HEK293T (cell line): ENCODE data around the gene CNP.

ENCODE experiments used
- CTCF ChIA-PET: fragments of 350-600 bp; formaldehyde crosslinking; extraction: SDS; loops from one replicate; lab custom pipeline; 2021; ENCODE audit warnings: antibody characterized with exemption, inconsistent platforms; lab: Yijun Ruan, JAX
- POLR2A ChIA-PET: fragments of 350-600 bp; formaldehyde crosslinking; extraction: SDS; loops from one replicate; lab custom pipeline; 2020; ENCODE audit warnings: antibody characterized with exemption, inconsistent platforms; lab: Yijun Ruan, JAX
- DNase-seq: peaks from one replicate; pipeline ENCODE4 v3.0.0; 2012; ENCODE audit warnings: mixed read lengths; ENCODE audit errors: extremely low spot score
- ARNT ChIP-seq: fragments of 450-650 bp; IDR thresholded peaks from 2 replicates; pipeline ENCODE4 v1.6.1; 2017; ENCODE audit warnings: mild to moderate bottlenecking
- BHLHE40 ChIP-seq: fragments of 450-650 bp; IDR thresholded peaks from 2 replicates; pipeline ENCODE4 v1.6.1; 2016; ENCODE audit warnings: mild to moderate bottlenecking, moderate library complexity, borderline replicate concordance
- CTBP1 ChIP-seq: fragments of 450-650 bp; IDR thresholded peaks from 2 replicates; pipeline ENCODE4 v1.6.1; 2016; ENCODE audit warnings: borderline replicate concordance
- ELF4 ChIP-seq: fragments of 450-650 bp; IDR thresholded peaks from 2 replicates; pipeline ENCODE4 v1.6.1; 2017; ENCODE audit warnings: antibody characterized with exemption
- FOXA1 ChIP-seq: fragments of 450-650 bp; IDR thresholded peaks from 2 replicates; pipeline ENCODE4 v1.6.1; 2016; ENCODE audit warnings: mild to moderate bottlenecking
- FOXK2 ChIP-seq: fragments of 450-650 bp; IDR thresholded peaks from 2 replicates; pipeline ENCODE4 v1.6.1; 2016; ENCODE audit warnings: mild to moderate bottlenecking
- FOXM1 ChIP-seq: fragments of 450-650 bp; IDR thresholded peaks from 2 replicates; pipeline ENCODE4 v1.6.1; 2017; ENCODE audit warnings: mild to moderate bottlenecking, borderline replicate concordance
- HDGF ChIP-seq: fragments of 450-650 bp; IDR thresholded peaks from 2 replicates; pipeline ENCODE4 v1.6.1; 2017; ENCODE audit warnings: antibody characterized with exemption, borderline replicate concordance
- L3MBTL2 ChIP-seq: fragments of 450-650 bp; conservative IDR thresholded peaks from 2 replicates; pipeline ENCODE4 v1.6.1; 2016; ENCODE audit warnings: mild to moderate bottlenecking
- LEF1 ChIP-seq: fragments of 450-650 bp; IDR thresholded peaks from 2 replicates; pipeline ENCODE4 v1.6.1; 2017; ENCODE audit warnings: mild to moderate bottlenecking, borderline replicate concordance
- NFRKB ChIP-seq: fragments of 450-650 bp; IDR thresholded peaks from 2 replicates; pipeline ENCODE4 v1.6.1; 2016; ENCODE audit warnings: mild to moderate bottlenecking, moderate library complexity
- SP1 ChIP-seq: fragments of 450-650 bp; IDR thresholded peaks from 2 replicates; pipeline ENCODE4 v1.6.1; 2017
- SUZ12 ChIP-seq: fragments of 450-650 bp; IDR thresholded peaks from 2 replicates; pipeline ENCODE4 v1.6.1; 2016; ENCODE audit warnings: mild to moderate bottlenecking
- TARDBP ChIP-seq: fragments of 450-650 bp; IDR thresholded peaks from 2 replicates; pipeline ENCODE4 v1.6.1; 2016
- ZNF384 ChIP-seq: fragments of 450-650 bp; IDR thresholded peaks from 2 replicates; pipeline ENCODE4 v1.6.1; 2016
- TF ChIP-seq, protein P1 (sequence below): fragments of 450-650 bp; IDR thresholded peaks from 2 replicates; pipeline ENCODE4 v1.6.1; 2016

CNP gene

GRCh38 chr17:41948762-41949460 is 17.7 kb upstream of the CNP start:
- CTCF ChIA-PET = interaction anchor here (1.1 to 1.7 kb wide), 2 partner anchors 11 to 213 kb away, joined by 3 to 4 read pairs; no protein-coding TSS in a partner anchor
- POLR2A ChIA-PET = interaction anchor here (1.1 to 1.7 kb wide), 3 partner anchors 18 to 30 kb away, joined by 3 to 6 read pairs (median 3); partner anchors contain the start of genes ACLY, CNP and ODAD4
- DNase-seq = no peak
- TF ChIP-seq BHLHE40 (no peak), LEF1 (no peak), CTBP1 (no peak), FOXA1 (no peak), FOXK2 (no peak), ARNT (no peak), FOXM1 (no peak), SP1 (no peak)

- TF ChIP-seq LEF1 (no peak), ZNF384 (peak; percentile 58; the same call in 1 of the 2 replicates)
- no peak for DNase-seq
- ChIA-PET CTCF (interaction anchor here (0.6 to 1.0 kb wide), 3 partner anchors 113 to 232 kb away, joined by 3 read pairs; partner anchors contain the start of gene P3H4), POLR2A (interaction anchor here (1.8 to 6.5 kb wide), 4 partner anchors 11 to 61 kb away, joined by 9 to 38 read pairs (median 26); partner anchors contain the start of genes ACLY, CNP, DNAJC7 and ODAD4)
These were observed 10.1 kb upstream of the CNP start for GRCh38 chr17:41956522-41956921.

DNA sequence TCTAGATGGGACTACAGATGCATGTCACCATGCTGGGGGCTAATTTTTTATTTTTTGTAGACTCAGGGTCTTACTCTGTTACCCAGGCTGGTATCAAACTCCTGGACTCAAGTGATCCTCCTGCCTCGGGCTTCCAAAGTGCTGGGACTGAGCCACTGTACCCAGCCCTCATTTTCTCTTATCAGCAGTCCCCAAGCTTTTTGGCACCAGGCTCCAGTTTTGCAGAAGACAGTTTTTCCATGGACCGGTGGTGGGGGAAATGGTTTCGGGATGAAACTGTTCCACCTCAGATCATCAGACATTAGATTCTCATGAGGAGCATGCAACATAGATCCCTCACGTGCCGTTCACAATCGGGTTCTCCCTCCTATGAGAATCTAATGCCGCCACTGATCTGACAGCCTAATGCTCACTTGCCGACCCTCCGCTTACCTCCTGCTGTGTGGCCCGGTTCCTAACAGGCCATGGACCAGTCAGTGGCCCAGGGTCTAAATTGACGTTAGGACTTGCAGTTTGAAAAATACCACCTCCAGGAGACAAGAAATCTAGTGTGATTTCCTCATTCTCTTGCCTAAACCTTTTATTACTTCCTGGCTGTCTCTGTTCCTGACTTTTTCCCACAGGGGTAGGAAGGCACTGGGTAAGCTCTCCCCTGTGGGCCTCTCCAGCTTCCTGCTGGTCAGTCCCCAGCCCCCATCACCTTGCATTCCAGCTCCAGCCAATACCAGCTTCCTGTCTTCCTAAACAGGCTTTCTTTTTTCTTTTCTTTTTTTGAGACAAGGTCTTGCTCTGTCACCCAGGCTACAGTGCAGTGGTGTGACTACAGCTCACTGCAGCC is 9.3 kb upstream of the CNP start:
- ChIA-PET POLR2A (interaction anchor here (0.6 to 6.5 kb wide), 7 partner anchors 9 to 268 kb away, joined by 3 to 38 read pairs (median 9); partner anchors contain the start of genes ACLY, CNP, DNAJC7 and EIF1), CTCF (interaction anchor here (0.6 to 1.0 kb wide), 4 partner anchors 113 to 231 kb away, joined by 3 to 4 read pairs (median 3); partner anchors contain the start of gene P3H4)
- DNase-seq = no peak
- TF ChIP-seq BHLHE40 (no peak), ZNF384 (no peak), FOXA1 (no peak), L3MBTL2 (no peak), ELF4 (no peak), LEF1 (no peak), SUZ12 (no peak)

GRCh38 chr17:41957869-41958439 is 8.6 kb upstream of the CNP start:
- POLR2A ChIA-PET = interaction anchor here (0.6 to 6.5 kb wide), 7 partner anchors 8 to 269 kb away, joined by 3 to 38 read pairs (median 9); partner anchors contain the start of genes ACLY, CNP, DNAJC7 and EIF1
- CTCF ChIA-PET = interaction anchor here (0.6 to 1.6 kb wide), 2 partner anchors 16 to 132 kb away, joined by 4 read pairs; no protein-coding TSS in a partner anchor
- no peak for DNase-seq
- TF ChIP-seq ELF4 (no peak), FOXA1 (no peak), BHLHE40 (no peak), FOXK2 (no peak), L3MBTL2 (no peak), ZNF384 (no peak), LEF1 (no peak), SUZ12 (no peak), FOXM1 (no peak), HDGF (no peak), TARDBP (no peak), CTBP1 (no peak), SP1 (no peak), ARNT (no peak)
- TF ChIP-seq, protein P1, sequence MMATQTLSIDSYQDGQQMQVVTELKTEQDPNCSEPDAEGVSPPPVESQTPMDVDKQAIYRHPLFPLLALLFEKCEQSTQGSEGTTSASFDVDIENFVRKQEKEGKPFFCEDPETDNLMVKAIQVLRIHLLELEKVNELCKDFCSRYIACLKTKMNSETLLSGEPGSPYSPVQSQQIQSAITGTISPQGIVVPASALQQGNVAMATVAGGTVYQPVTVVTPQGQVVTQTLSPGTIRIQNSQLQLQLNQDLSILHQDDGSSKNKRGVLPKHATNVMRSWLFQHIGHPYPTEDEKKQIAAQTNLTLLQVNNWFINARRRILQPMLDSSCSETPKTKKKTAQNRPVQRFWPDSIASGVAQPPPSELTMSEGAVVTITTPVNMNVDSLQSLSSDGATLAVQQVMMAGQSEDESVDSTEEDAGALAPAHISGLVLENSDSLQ = no peak

DNA sequence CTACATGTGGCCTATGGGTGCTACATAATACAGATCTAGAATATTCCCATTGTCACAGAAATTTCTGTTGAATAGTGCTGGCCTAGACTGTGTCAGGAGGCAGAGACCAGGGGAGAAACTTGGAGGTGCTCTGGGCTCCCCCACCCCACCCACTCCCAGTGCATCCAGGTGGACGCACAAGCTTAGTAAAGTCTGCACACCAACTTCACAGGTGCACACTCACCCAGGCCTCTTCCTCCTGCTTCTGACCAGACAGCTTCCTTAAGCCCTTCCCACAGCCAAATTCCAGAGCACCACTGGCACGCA is 7.6 kb upstream of the CNP start:
- ChIA-PET POLR2A (interaction anchor here (0.6 to 6.5 kb wide), 9 partner anchors 29 to 270 kb away, joined by 3 to 38 read pairs (median 6); partner anchors contain the start of genes ACLY, DNAJC7, KLHL11 and NKIRAS2), CTCF (interaction anchor here (0.7 to 2.2 kb wide), 9 partner anchors 9 to 147 kb away, joined by 3 to 10 read pairs (median 4); partner anchors contain the start of genes ACLY, NKIRAS2 and ODAD4)
- no peak for TF ChIP-seq ELF4
- TF ChIP-seq BHLHE40 = no peak
- no peak for TF ChIP-seq ZNF384
- TF ChIP-seq, protein P1 = no peak
- TF ChIP-seq HDGF = no peak
- TF ChIP-seq FOXK2 = no peak
- no peak for TF ChIP-seq SP1
- TF ChIP-seq FOXA1 = no peak
- no peak for TF ChIP-seq CTBP1
- no peak for TF ChIP-seq FOXM1
- TF ChIP-seq L3MBTL2 = no peak
- TF ChIP-seq TARDBP = no peak
- no peak for TF ChIP-seq ARNT
- no peak for TF ChIP-seq LEF1
- TF ChIP-seq NFRKB = no peak
- TF ChIP-seq SUZ12 = no peak
- no peak for DNase-seq
